H1 (cell line): Measurements from ENCODE around the gene ARHGAP10.

ENCODE experiments used
- EZH2 ChIP-seq: fragments of 200-600 bp; sonication (generic); IDR thresholded peaks from 2 replicates; pipeline ENCODE4 v1.7.1; 2012; ENCODE audit warnings: low read depth, mild to moderate bottlenecking, moderate library complexity, low read length, inconsistent platforms; ENCODE audit not compliant: severe bottlenecking
- HDAC6 ChIP-seq: IDR thresholded peaks from one replicate; pipeline ENCODE4 v1.7.1; 2012; ENCODE audit warnings: low read depth, mild to moderate bottlenecking, inconsistent platforms, low read length, moderate library complexity
- RBBP5 ChIP-seq: IDR thresholded peaks from 2 replicates; pipeline ENCODE4 v1.7.1; 2012; ENCODE audit warnings: low read depth, mild to moderate bottlenecking, inconsistent platforms, low read length, moderate library complexity, borderline replicate concordance
- SIN3A ChIP-seq, 2 experiments: IDR thresholded peaks in 1 of 2; conservative IDR thresholded peaks in 1 of 2; 2 replicates each; pipeline ENCODE4 v1.6.1; 2011 to 2012; ENCODE audit warnings: low read length in 2 of 2, improper control_type of control experiment in 1 of 2, low read depth in 1 of 2, mild to moderate bottlenecking in 1 of 2

DNA sequence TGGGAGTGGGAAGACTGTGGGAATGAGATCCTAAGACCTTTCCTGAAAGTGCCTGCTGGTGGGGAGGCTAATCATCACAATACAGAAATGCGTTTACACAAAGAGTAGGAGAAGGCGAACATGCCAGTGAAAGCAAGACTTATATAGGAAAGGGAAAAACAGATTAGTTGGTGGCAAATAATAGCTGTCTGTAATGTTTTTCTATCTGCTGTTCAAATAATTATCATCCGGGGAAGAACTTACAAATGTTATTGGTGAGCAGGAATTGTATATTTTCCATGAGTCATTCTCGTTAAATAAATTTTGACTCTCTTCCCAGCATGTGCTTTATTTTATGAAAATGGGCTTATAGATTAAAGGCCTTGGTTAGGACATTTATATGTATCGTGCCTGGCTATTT lies 196.5 kb downstream of the ARHGAP10 start:
- TF ChIP-seq HDAC6 (no peak), SIN3A (conservative IDR thresholded peaks at IDR 0.05 in 1 of 2, IDR thresholded peaks at IDR 0.05 in 1 of 2; ENCODE audit: low read depth in 1 of 2, low read length in 2 of 2) (no peak), RBBP5 (no peak), EZH2 (no peak)
